HG02571 (cell line): ENCODE measurements around the gene DDX11.
"Not testable (repeated sequence)": the region's sequence is repeated elsewhere in the genome, so short reads cannot be mapped to it uniquely, and the experiment has no call there.

ENCODE experiments used
- ATAC-seq: cut with Tn5 transposase; IDR thresholded peaks from one replicate; pipeline ENCODE4 v1.9.1; 2021; ENCODE audit warnings: mild to moderate bottlenecking, moderate library complexity; ENCODE audit not compliant: unreplicated experiment

DDX11 gene

GRCh38 chr12:31066196-31066595, 7.5 kb upstream of the DDX11 start:
- ATAC-seq: not testable (repeated sequence)

DNA sequence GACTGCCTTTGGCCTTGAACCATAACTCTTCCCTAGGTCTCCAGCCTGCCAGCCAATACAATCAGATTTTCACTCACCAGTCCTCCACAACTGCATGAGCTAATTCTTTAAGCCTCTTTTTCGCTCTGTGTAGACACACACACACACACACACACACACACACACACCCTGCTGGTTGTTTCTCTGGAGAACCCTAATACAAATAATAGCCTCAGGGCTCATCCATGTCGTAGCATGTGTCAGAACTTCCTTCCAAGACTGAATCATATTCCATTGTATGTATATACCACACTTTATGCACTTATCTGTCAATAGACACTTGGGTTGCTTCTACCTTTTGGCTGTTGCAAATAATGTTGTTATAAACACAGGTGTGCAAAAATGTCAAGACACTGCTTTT, 6.0 kb upstream of the DDX11 start:
- not testable (repeated sequence) for ATAC-seq

- not testable (repeated sequence) for ATAC-seq
Measured at GRCh38 chr12:31070971-31071740, 2.5 kb upstream of the DDX11 start.

- ATAC-seq: not testable (repeated sequence)
Measured at GRCh38 chr12:31072962-31073361, 698 bp upstream of the DDX11 start.

DNA sequence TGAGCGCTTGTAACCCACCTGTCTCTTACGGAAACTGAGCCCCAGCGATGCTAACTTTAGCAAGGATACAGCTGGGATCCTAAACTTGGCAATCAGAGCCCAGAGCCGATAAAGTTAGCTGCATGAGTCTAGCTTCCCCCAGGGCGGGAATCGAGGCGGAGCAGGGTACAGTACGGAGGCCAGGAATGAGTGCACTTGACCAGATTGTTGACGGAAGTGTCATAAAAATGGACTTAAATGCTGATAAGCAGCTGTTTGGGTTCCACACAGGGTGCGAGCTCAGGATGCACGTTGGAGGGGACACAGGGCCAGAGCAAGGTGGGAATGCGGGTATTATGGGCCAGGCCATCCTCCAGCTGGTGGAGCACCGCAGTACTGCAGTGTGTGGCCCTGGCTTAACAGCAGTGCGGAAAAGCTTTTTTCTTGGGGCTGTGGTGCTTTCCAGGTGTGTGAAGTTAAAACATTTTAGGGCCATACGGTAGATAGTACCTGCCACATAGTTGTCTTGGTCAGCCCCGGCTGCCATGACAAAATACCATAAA, 744 bp downstream of the DDX11 start:
- ATAC-seq: peak; percentile 30

GRCh38 chr12:31076150-31076549, 2.5 kb downstream of the DDX11 start:
- ATAC-seq: not testable (repeated sequence)

DNA sequence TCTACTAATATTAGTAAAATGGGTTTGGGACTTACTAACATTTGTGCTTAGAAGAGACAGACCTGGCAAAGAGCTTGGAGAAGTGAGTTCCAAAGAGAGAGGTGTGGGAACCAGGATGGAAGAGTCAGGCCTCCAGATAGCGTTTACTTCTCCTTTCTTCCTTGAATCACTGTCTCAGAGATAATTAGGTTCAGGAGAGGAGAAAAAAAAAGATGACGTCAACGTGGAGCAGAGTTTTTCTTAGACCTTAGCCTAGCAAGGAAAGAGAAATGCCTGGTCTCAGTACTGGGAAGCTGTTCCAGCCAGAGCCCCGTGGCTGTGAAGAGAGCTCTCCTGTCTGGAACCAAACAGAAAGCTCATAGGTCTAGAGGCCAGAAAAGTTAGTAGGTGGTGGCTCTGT, 3.4 kb downstream of the DDX11 start:
- not testable (repeated sequence) for ATAC-seq

- ATAC-seq: not testable (repeated sequence)
Measured at GRCh38 chr12:31077998-31078397, 4.3 kb downstream of the DDX11 start.

GRCh38 chr12:31079421-31079820, 5.8 kb downstream of the DDX11 start:
- ATAC-seq: not testable (repeated sequence)

- not testable (repeated sequence) for ATAC-seq
Measured at GRCh38 chr12:31080221-31080620, 6.6 kb downstream of the DDX11 start.

GRCh38 chr12:31081274-31081673, 7.6 kb downstream of the DDX11 start:
- ATAC-seq: not testable (repeated sequence)

DNA sequence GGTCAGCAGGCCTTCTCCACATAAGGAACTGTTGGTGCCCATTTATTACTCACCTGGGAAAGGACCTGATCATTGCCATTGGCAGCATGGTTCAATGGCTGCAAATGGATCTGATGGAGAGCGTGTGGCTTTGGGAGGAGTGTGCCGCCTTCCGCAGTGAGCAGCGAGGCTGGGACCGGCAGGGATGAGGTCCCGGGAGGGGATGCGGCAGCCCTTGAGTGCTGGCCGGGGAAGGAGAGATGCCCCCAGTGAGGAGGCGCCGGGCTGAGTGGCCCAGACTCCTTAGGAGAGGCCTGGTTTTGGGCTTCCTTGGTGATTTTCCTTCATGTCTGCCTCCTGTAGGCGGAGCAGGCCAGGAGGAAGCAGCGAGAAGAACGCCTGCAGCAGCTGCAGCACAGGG, 10.6 kb downstream of the DDX11 start:
- ATAC-seq: not testable (repeated sequence)

DNA sequence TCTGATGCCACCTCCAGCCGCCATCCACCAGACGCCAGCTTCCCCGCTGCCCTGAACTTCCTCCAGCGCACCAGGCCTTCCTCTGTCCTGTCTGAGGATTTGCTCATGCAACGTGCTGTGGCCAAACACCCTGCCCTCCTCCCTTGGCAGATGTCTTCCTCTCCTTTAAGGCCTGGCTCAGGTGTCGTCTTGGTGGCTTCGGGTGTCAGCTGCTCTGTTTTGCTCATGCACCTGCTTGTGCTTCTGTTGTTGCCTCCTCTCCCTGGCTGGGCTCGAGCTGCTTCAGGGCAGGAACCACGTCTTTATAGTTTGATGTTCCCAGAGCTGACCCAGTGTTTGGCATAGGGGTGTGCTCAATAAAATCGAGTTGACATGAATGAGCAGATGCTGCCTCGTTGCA, 12.4 kb downstream of the DDX11 start:
- not testable (repeated sequence) for ATAC-seq

DNA sequence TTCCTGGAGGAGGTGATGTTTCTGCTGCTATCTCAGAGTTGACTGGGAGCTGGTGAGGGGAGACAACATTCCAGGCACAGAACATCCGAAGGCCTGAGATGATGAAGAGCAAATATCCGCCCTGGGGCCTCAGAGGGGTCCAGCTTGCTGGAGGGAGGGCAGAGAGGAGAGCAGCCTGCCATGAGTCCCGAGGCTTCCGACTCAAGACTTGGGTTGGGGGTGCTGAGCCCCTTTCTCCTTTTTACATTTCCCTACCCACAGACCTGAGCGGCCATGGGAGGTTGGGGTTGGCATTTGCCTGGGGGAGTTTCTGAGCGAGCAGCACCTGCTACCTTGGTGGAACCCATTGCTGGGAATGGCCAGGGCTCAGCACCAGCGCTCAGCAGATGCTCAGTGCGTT, 13.8 kb downstream of the DDX11 start:
- ATAC-seq: not testable (repeated sequence)

- ATAC-seq: not testable (repeated sequence)
Measured at GRCh38 chr12:31087956-31088355, 14.3 kb downstream of the DDX11 start.

- no peak for ATAC-seq
Measured at GRCh38 chr12:31089072-31089471, 15.4 kb downstream of the DDX11 start.

- not testable (repeated sequence) for ATAC-seq
Measured at GRCh38 chr12:31091629-31092028, 18.0 kb downstream of the DDX11 start.

DNA sequence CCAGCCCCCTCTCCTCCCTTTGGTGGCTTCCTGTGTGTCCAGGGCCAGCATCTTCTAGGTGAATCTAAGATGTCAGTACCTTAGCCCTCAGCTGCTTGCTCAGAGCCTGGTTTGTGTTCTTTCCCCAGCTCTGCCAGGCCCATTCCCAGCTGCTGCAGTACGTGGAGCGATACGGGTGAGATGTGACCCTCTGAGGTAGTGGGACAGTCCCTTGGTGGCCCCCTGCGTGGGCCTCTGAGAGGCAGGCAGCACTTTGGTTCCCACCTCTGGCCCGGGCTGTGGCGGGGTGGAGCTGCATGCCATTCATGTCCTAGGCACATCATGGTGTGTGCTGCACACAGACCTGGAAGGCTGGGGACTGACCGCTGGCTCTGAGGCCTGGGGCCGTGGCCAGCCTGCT, 19.1 kb downstream of the DDX11 start:
- not testable (repeated sequence) for ATAC-seq

DNA sequence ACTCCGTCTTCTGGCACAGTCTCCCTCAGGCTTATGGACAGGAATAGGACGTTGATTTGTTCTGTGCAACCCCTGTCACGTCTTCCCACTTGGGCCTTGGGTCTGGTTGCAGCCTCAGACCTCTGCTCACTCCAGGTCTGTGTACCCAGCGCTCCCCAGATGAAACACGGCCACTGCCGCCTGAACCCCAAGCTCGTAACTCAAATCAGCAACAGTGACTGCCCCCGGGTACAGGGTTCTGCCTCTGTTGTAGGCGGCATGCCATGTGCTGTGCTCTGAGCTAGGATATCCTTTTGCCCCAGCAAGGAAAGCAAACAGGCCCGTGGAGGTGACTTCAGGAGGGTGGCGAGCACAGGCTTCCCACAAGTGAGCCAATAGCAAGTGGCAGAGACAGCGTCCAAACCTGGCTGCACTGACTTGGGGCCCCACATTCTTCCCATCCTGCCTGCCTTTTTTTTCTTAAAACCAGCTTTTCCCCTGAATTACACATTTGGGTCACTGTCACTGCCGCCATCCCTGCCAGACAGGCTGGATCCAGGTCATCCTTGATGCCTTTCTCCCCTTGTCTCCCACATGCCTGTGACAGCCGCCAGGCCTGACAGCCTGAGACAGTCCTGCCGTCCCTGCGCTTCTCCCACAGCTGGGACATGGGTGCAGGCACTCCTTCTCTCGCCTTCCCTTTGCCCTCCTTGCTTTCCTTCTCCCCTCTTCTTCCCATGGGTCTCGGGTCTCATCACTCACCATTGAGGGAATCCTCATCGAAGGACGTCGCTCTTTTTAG, 21.6 kb downstream of the DDX11 start:
- ATAC-seq: not testable (repeated sequence)

- not testable (repeated sequence) for ATAC-seq
Measured at GRCh38 chr12:31096251-31097065, 22.8 kb downstream of the DDX11 start.

GRCh38 chr12:31097819-31098218, 24.2 kb downstream of the DDX11 start:
- ATAC-seq: not testable (repeated sequence)
